Breast epithelium (tissue), 4 donors: ENCODE results near the gene SPTSSB. TPM values are rescaled to one million over a fixed set of nuclear protein-coding genes. Genes with fewer than 3 reads are reported as not detected.
A peak's percentile ranks its signal among the peaks of the same experiment; 100 is the strongest.

Source experiments
- DNase-seq, 2 donors: peaks; one replicate each; pipeline ENCODE4 v3.0.0-alpha.2; 2019; ENCODE audit warnings: low spot score in 2 of 2
- H3K27ac ChIP-seq, 2 donors: fragments of 200-600 bp; sonication (generic) in 1 of 2; one replicate each; pipeline ENCODE4 v1.5.1; 2016 to 2019; ENCODE audit warnings: mild to moderate bottlenecking in 1 of 2
- H3K27me3 ChIP-seq, 2 donors: fragments of 200-600 bp; sonication (generic) in 1 of 2; one replicate each; pipeline versions ENCODE4 v1.5.1 to v1.6.0; 2017 to 2019; ENCODE audit warnings: control low read depth in 1 of 2, mild to moderate bottlenecking in 1 of 2
- H3K36me3 ChIP-seq: fragments of 200-600 bp; one replicate; pipeline ENCODE4 v1.5.1; 2019
- H3K4me1 ChIP-seq, 2 donors: fragments of 200-600 bp; sonication (generic); one replicate each; pipeline ENCODE4 v1.5.1; 2016 to 2019; ENCODE audit warnings: control low read depth in 1 of 2
- H3K4me3 ChIP-seq, 3 donors: fragments of 200-600 bp; sonication (generic); 1 replicate in 2 of 3; 2 replicates in 1 of 3; pipeline ENCODE4 v1.5.1; 2016 to 2019; ENCODE audit warnings: mild to moderate bottlenecking in 3 of 3, moderate library complexity in 2 of 3
- H3K9me3 ChIP-seq, 2 donors: fragments of 200-600 bp; sonication (generic) in 1 of 2; one replicate each; pipeline ENCODE4 v1.5.1; 2016 to 2019; ENCODE audit warnings: control low read depth in 1 of 2
- POLR2A ChIP-seq: fragments of 450-650 bp; IDR thresholded peaks from one replicate; pipeline ENCODE4 v1.6.1; 2016; ENCODE audit warnings: antibody characterized with exemption, mild to moderate bottlenecking, moderate library complexity
- POLR2AphosphoS5 ChIP-seq, 3 donors: sonication (generic); formaldehyde crosslinking; IDR thresholded peaks; one replicate each; pipeline ENCODE4 v1.6.1; 2017; ENCODE audit warnings: antibody characterized with exemption in 3 of 3
- intact Hi-C: fragments of 100-400 bp; cut with DNase I; formaldehyde crosslinking; loops from one replicate; pipeline ENCODE4 v1.15.1; 2023; ENCODE audit warnings: low total_unique reads
- total RNA-seq, 3 donors: library from RNA; depleted of rRNA; stranded (reverse); fragments of >200 nt; gene quantifications; one replicate each; pipeline ENCODE4 v1.1.0, GENCODE V29; 2016
- TF ChIP-seq, protein P1 (sequence below), 3 donors: fragments of 450-650 bp; IDR thresholded peaks; one replicate each; pipeline ENCODE4 v1.5.1; 2016 to 2017; ENCODE audit warnings: antibody characterized with exemption in 3 of 3, mild to moderate bottlenecking in 3 of 3, moderate library complexity in 3 of 3

SPTSSB gene
- total RNA-seq, 3 donors from 2014 or later: 0.16 to 2.0 (median 1.5) TPM

DNA sequence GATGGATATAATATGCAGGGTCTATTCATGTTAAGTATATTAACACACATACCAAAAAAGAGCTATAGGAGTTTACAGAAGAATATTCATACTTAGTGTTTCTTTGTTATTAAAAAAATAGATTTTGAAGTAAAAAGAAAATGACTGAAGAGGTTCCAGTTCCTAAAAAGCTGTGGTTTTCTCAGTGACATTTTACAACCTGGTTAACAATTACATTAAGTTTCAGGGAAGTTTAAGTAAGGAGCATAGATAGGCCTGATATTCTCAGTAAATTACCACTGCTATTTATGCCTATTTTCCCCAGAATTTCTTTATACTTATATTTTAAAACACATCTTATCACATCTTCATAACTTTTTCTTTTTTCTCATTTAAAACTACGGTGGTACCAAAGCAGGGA lies 43.6 kb upstream of the SPTSSB start:
- DNase-seq: no peak
- Histone ChIP-seq H3K4me3 (no peak overlapping the region), H3K9me3 (no peaks in the 10 kb centered on the region), H3K27me3 (no peaks in the 10 kb centered on the region), H3K27ac (peak overlapping the region; percentile 86 to 90), H3K4me1 (no peaks in the 10 kb centered on the region), H3K36me3 (no peaks in the 10 kb centered on the region)
- intact Hi-C loops: no loop called here
- TF ChIP-seq, protein P1, sequence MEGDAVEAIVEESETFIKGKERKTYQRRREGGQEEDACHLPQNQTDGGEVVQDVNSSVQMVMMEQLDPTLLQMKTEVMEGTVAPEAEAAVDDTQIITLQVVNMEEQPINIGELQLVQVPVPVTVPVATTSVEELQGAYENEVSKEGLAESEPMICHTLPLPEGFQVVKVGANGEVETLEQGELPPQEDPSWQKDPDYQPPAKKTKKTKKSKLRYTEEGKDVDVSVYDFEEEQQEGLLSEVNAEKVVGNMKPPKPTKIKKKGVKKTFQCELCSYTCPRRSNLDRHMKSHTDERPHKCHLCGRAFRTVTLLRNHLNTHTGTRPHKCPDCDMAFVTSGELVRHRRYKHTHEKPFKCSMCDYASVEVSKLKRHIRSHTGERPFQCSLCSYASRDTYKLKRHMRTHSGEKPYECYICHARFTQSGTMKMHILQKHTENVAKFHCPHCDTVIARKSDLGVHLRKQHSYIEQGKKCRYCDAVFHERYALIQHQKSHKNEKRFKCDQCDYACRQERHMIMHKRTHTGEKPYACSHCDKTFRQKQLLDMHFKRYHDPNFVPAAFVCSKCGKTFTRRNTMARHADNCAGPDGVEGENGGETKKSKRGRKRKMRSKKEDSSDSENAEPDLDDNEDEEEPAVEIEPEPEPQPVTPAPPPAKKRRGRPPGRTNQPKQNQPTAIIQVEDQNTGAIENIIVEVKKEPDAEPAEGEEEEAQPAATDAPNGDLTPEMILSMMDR (IDR thresholded peaks at IDR 0.05): no peak
- TF ChIP-seq POLR2A (no peak), POLR2AphosphoS5 (IDR thresholded peaks at IDR 0.05) (no peak)

DNA sequence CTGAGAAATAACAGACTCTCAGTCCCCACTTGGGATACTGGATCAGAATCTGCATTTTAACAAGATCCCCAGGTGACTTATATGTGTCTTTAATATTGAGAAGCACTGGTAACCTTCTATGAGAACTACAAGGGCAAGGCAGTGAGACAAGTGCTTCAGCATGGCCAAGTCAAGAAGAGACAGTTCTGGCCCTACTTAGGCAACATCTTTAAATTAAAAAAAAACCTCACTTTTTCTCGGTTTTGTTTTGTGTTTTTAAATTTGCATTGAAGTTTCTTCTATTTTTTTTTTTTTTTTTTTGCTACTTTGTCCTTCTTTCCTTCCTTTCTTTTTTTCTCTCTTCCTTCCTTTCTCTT lies 42.5 kb upstream of the SPTSSB start:
- H3K9me3 ChIP-seq: no peaks in the 10 kb centered on the region
- no peaks in the 10 kb centered on the region for H3K36me3 ChIP-seq
- intact Hi-C loops: no loop called here
- peak overlapping the region in 1 of 2 donors; percentile 22 for H3K27ac ChIP-seq
- H3K4me3 ChIP-seq: no peak overlapping the region
- TF ChIP-seq POLR2AphosphoS5 (IDR thresholded peaks at IDR 0.05): no peak
- no peak for TF ChIP-seq POLR2A
- TF ChIP-seq, protein P1 (IDR thresholded peaks at IDR 0.05): no peak
- no peak for DNase-seq
- H3K27me3 ChIP-seq: no peaks in the 10 kb centered on the region
- H3K4me1 ChIP-seq: no peaks in the 10 kb centered on the region

- TF ChIP-seq, protein P1 (IDR thresholded peaks at IDR 0.05): no peak
- TF ChIP-seq POLR2A (no peak), POLR2AphosphoS5 (IDR thresholded peaks at IDR 0.05) (no peak)
- peak; percentile 56 to 76 for DNase-seq
- no peaks in the 10 kb centered on the region for H3K9me3 ChIP-seq
- peak overlapping the region; percentile 54 to 74 for H3K27ac ChIP-seq
- intact Hi-C loops: no loop called here
- no peaks in the 10 kb centered on the region for H3K4me1 ChIP-seq
- H3K27me3 ChIP-seq: no peaks in the 10 kb centered on the region
- no peaks in the 10 kb centered on the region for H3K36me3 ChIP-seq
- H3K4me3 ChIP-seq: no peak overlapping the region
These were observed 42.0 kb upstream of the SPTSSB start for GRCh38 chr3:161413127-161413854.

GRCh38 chr3:161412123-161412522 lies 40.8 kb upstream of the SPTSSB start:
- Histone ChIP-seq H3K27me3 (no peaks in the 10 kb centered on the region), H3K4me1 (no peaks in the 10 kb centered on the region), H3K9me3 (no peaks in the 10 kb centered on the region), H3K27ac (peak overlapping the region; percentile 38 to 48), H3K36me3 (no peaks in the 10 kb centered on the region), H3K4me3 (no peak overlapping the region)
- TF ChIP-seq POLR2AphosphoS5 (IDR thresholded peaks at IDR 0.05) (no peak), POLR2A (no peak)
- TF ChIP-seq, protein P1 (IDR thresholded peaks at IDR 0.05): no peak
- intact Hi-C loops: no loop called here
- no peak for DNase-seq

DNA sequence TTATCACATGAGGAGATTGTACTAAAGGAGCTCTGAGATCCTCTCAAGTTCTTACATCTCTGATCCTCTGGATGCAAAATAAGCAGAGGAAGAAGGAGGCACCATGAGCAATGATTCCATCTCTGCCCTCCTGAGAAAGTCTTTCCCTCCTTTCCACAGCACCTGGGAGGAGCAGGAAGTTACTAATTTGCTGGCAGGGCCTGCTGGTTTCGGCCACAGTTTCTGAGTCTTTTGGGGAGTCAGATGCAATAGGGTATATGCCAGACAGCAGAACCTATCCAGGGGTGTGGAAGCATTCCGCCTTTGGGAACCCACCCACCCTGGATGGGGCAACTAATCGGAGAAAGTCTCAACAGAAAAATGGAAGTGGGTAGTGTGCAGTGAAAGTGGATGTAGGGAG lies 38.5 kb upstream of the SPTSSB start:
- TF ChIP-seq POLR2A (no peak), POLR2AphosphoS5 (IDR thresholded peaks at IDR 0.05) (no peak)
- TF ChIP-seq, protein P1 (IDR thresholded peaks at IDR 0.05): no peak
- intact Hi-C loops: no loop called here
- Histone ChIP-seq H3K9me3 (no peaks in the 10 kb centered on the region), H3K4me3 (no peak overlapping the region), H3K27ac (no peak overlapping the region), H3K27me3 (no peaks in the 10 kb centered on the region), H3K36me3 (no peaks in the 10 kb centered on the region), H3K4me1 (no peaks in the 10 kb centered on the region)
- DNase-seq: no peak
